GM23338 (cell line): Measurements from ENCODE around the gene ZNF512. TPM values are rescaled to one million over a fixed set of nuclear protein-coding genes. Genes with fewer than 3 reads are reported as not detected.

ENCODE experiments used
- ATAC-seq: fragments of 200-7000 bp; cut with Tn5 transposase; 3 replicates; pipeline ENCODE4 v1.9.1; 2020
- DNase-seq: peaks from one replicate; pipeline ENCODE4 v3.0.0-alpha.2; 2015; ENCODE audit warnings: low spot score
- H2AFZ ChIP-seq: fragments of 200-600 bp; sonication (generic); 2 replicates; pipeline ENCODE4 v1.8.0; 2016; ENCODE audit warnings: antibody characterized with exemption, mild to moderate bottlenecking, moderate library complexity
- H3F3A ChIP-seq: fragments of 200-600 bp; sonication (generic); replicated peaks from 2 replicates; pipeline ENCODE4 v1.8.0; 2017; ENCODE audit warnings: antibody characterized with exemption, mixed run types, low read depth
- H3K27ac ChIP-seq: fragments of 200-600 bp; sonication (generic); 2 replicates; pipeline ENCODE4 v1.6.1; 2016; ENCODE audit warnings: low read depth
- H3K27me3 ChIP-seq: fragments of 200-600 bp; sonication (generic); 2 replicates; pipeline ENCODE4 v1.8.0; 2016; ENCODE audit warnings: mild to moderate bottlenecking, mixed run types, moderate library complexity; ENCODE audit not compliant: insufficient read depth
- H3K36me3 ChIP-seq: fragments of 200-600 bp; sonication (generic); 2 replicates; pipeline ENCODE4 v1.8.0; 2016; ENCODE audit warnings: mild to moderate bottlenecking; ENCODE audit not compliant: insufficient read depth
- H3K4me1 ChIP-seq: fragments of 200-600 bp; sonication (generic); 2 replicates; pipeline ENCODE4 v1.8.0; 2016; ENCODE audit warnings: mild to moderate bottlenecking, moderate library complexity; ENCODE audit not compliant: insufficient read depth
- H3K4me2 ChIP-seq: fragments of 200-600 bp; sonication (generic); 2 replicates; pipeline ENCODE4 v1.7.1; 2017; ENCODE audit warnings: mixed run types
- H3K4me3 ChIP-seq: fragments of 200-600 bp; sonication (generic); 2 replicates; pipeline ENCODE4 v1.6.1; 2016; ENCODE audit warnings: mixed run types
- H3K79me2 ChIP-seq: fragments of 200-600 bp; sonication (generic); replicated peaks from 2 replicates; pipeline ENCODE4 v1.8.0; 2017; ENCODE audit warnings: mild to moderate bottlenecking; ENCODE audit not compliant: insufficient read depth
- H3K9me2 ChIP-seq: fragments of 200-600 bp; sonication (generic); 2 replicates; pipeline ENCODE4 v1.8.0; 2017; ENCODE audit not compliant: insufficient read depth
- H4K20me1 ChIP-seq: fragments of 200-600 bp; sonication (generic); replicated peaks from 2 replicates; pipeline ENCODE4 v1.8.0; 2017; ENCODE audit warnings: mild to moderate bottlenecking; ENCODE audit not compliant: insufficient read depth
- H3K27ac Mint-ChIP-seq: 2 replicates; pipeline ENCODE4 v1.8.0; 2020; ENCODE audit warnings: inconsistent platforms, mild to moderate bottlenecking, moderate library complexity, mixed read lengths
- H3K27me3 Mint-ChIP-seq: 3 replicates; pipeline ENCODE4 v1.8.0; 2022; ENCODE audit warnings: low read depth, mild to moderate bottlenecking, moderate library complexity, mixed read lengths, inconsistent platforms; ENCODE audit not compliant: insufficient read depth, poor library complexity
- H3K36me3 Mint-ChIP-seq: 3 replicates; pipeline ENCODE4 v1.8.0; 2021; ENCODE audit warnings: low read depth, mild to moderate bottlenecking, inconsistent platforms, moderate library complexity, mixed read lengths
- H3K4me1 Mint-ChIP-seq: 3 replicates; pipeline ENCODE4 v1.8.0; 2020; ENCODE audit warnings: mild to moderate bottlenecking, inconsistent platforms, mixed read lengths
- H3K4me3 Mint-ChIP-seq: 3 replicates; pipeline ENCODE4 v1.8.0; 2021; ENCODE audit warnings: moderate library complexity, mild to moderate bottlenecking, inconsistent platforms, mixed read lengths
- H3K9me3 Mint-ChIP-seq: 3 replicates; pipeline ENCODE4 v1.8.0; 2020; ENCODE audit warnings: moderate library complexity, mild to moderate bottlenecking, inconsistent platforms, mixed read lengths
- CREB1 ChIP-seq: fragments of 250-450 bp; sonication (Bioruptor Pico); IDR thresholded peaks from 2 replicates; pipeline ENCODE4 v1.5.0; 2020; ENCODE audit warnings: low read depth, mild to moderate bottlenecking, moderate library complexity
- EZH2 ChIP-seq: fragments of 200-600 bp; sonication (generic); IDR thresholded peaks from one replicate; pipeline ENCODE4 v1.8.0; 2017; ENCODE audit warnings: antibody characterized with exemption, mild to moderate bottlenecking, low read depth; ENCODE audit not compliant: unreplicated experiment
- EZH2phosphoT487 ChIP-seq: fragments of 200-600 bp; sonication (generic); IDR thresholded peaks from one replicate; pipeline ENCODE4 v1.8.1; 2018; ENCODE audit warnings: antibody characterized with exemption; ENCODE audit not compliant: unreplicated experiment
- JUNB ChIP-seq: IDR thresholded peaks from one replicate; pipeline ENCODE4 v1.6.1; 2016; ENCODE audit warnings: antibody characterized with exemption; ENCODE audit not compliant: unreplicated experiment
- STAT1 ChIP-seq: IDR thresholded peaks from one replicate; pipeline ENCODE4 v1.6.1; 2016; ENCODE audit warnings: antibody characterized with exemption; ENCODE audit not compliant: unreplicated experiment
- ZNF114 ChIP-seq: fragments of 250-450 bp; sonication (Bioruptor Pico); IDR thresholded peaks from 2 replicates; pipeline ENCODE4 v1.5.0; 2020; ENCODE audit warnings: mild to moderate bottlenecking, moderate library complexity
- ZNF331 ChIP-seq: fragments of 250-450 bp; sonication (Bioruptor Pico); IDR thresholded peaks from 2 replicates; pipeline ENCODE4 v1.5.0; 2020; ENCODE audit warnings: low read depth, mild to moderate bottlenecking, moderate library complexity
- polyA plus RNA-seq: library from polyadenylated mRNA; unstranded; fragments of >200 nt; fragmentation: Nextera tagmentation; extraction: Ambion mirVana; gene quantifications from 2 replicates; pipeline ENCODE4 v1.2.1, GENCODE V29; 2016
- total RNA-seq: library from RNA; depleted of rRNA; stranded (reverse); fragments of >200 nt; shearing (Covaris generic); gene quantifications from 2 replicates; pipeline ENCODE4 v1.2.3, GENCODE V29; 2014
- TF ChIP-seq, protein P1 (sequence below): IDR thresholded peaks from 2 replicates; pipeline ENCODE4 v1.6.1; 2016; ENCODE audit warnings: antibody characterized with exemption
- TF ChIP-seq, protein P2 (sequence below): IDR thresholded peaks from one replicate; pipeline ENCODE4 v1.6.1; 2018; ENCODE audit warnings: antibody characterized with exemption; ENCODE audit not compliant: unreplicated experiment
- TF ChIP-seq, protein P3 (sequence below): fragments of 250-450 bp; sonication (Bioruptor Pico); IDR thresholded peaks from 2 replicates; pipeline ENCODE4 v1.5.0; 2020; ENCODE audit warnings: mild to moderate bottlenecking, moderate library complexity

The ZNF512 gene
- total and polyA plus RNA-seq, 2 experiments from 2014 or later, result 26.0 to 38.4 TPM

DNA sequence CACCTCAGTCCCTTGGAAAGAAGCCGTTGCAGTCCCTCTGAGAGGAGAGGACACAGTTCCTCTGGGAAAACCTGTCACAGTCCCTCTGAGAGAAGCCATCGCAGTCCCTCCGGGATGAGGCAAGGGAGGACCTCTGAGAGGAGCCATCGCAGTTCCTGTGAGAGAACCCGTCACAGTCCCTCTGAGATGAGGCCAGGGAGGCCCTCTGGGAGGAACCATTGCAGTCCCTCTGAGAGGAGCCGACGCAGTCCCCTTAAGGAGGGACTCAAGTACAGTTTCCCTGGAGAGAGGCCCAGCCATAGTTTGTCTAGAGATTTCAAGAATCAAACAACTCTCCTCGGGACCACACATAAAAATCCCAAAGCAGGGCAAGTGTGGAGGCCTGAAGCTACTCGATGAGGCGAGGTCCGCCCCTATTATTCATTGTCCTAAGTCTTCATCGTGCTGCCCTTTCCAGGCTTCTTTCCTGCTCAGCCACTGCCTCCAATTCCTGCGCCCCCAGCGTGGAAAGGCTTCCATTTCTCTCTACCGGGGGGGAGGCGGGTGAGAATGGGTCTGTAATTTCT, 630 bp upstream of the ZNF512 start (continued):
- TF ChIP-seq ZNF114, result no peak
- TF ChIP-seq, protein P1, sequence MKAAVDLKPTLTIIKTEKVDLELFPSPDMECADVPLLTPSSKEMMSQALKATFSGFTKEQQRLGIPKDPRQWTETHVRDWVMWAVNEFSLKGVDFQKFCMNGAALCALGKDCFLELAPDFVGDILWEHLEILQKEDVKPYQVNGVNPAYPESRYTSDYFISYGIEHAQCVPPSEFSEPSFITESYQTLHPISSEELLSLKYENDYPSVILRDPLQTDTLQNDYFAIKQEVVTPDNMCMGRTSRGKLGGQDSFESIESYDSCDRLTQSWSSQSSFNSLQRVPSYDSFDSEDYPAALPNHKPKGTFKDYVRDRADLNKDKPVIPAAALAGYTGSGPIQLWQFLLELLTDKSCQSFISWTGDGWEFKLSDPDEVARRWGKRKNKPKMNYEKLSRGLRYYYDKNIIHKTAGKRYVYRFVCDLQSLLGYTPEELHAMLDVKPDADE, result no peak
- no peak for TF ChIP-seq CREB1
- no peak for TF ChIP-seq ZNF331
- TF ChIP-seq EZH2, result no peak
- TF ChIP-seq, protein P2, sequence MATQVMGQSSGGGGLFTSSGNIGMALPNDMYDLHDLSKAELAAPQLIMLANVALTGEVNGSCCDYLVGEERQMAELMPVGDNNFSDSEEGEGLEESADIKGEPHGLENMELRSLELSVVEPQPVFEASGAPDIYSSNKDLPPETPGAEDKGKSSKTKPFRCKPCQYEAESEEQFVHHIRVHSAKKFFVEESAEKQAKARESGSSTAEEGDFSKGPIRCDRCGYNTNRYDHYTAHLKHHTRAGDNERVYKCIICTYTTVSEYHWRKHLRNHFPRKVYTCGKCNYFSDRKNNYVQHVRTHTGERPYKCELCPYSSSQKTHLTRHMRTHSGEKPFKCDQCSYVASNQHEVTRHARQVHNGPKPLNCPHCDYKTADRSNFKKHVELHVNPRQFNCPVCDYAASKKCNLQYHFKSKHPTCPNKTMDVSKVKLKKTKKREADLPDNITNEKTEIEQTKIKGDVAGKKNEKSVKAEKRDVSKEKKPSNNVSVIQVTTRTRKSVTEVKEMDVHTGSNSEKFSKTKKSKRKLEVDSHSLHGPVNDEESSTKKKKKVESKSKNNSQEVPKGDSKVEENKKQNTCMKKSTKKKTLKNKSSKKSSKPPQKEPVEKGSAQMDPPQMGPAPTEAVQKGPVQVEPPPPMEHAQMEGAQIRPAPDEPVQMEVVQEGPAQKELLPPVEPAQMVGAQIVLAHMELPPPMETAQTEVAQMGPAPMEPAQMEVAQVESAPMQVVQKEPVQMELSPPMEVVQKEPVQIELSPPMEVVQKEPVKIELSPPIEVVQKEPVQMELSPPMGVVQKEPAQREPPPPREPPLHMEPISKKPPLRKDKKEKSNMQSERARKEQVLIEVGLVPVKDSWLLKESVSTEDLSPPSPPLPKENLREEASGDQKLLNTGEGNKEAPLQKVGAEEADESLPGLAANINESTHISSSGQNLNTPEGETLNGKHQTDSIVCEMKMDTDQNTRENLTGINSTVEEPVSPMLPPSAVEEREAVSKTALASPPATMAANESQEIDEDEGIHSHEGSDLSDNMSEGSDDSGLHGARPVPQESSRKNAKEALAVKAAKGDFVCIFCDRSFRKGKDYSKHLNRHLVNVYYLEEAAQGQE, result no peak
- TF ChIP-seq JUNB, result no peak

DNA sequence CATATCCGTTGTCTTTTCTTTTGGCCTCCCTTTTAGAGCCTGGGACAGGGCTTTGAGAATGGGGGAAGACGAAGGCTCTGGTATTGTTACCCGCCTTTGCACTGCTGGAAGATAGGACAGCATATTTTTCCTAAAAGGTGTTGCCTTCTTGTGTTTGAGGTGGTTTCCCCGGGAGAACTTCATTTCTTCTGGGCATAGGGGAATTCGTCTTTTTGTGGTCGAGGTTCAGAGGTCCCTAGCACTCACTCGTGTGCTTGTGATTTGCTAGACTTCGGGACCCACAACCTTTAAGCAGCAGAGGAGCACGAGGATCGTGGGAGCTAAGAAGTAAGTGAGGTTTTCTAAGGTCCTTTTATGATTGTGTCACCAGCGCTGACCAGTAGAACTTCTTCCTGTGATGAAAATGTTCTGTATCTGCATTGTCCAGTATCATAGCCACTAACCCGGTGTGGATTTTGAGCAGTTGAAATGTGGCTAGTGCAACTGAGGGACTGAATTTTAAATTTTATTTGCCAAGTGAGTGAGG, 611 bp downstream of the ZNF512 start:
- Histone ChIP-seq H3K27me3 (no peaks in the 10 kb centered on the region), H3K27ac (no peak overlapping the region), H3K79me2 (peaks cover 55% of the 10 kb centered on the region), H3F3A (no peaks in the 10 kb centered on the region), H3K4me2 (peak overlapping the region; percentile 93), H3K36me3 (no peaks in the 10 kb centered on the region), H3K9me2 (peaks cover 8% of the 10 kb centered on the region; the same call in 1 of the 2 replicates), H3K4me1 (peaks cover 7% of the 10 kb centered on the region; the same call in 1 of the 2 replicates), H4K20me1 (peaks cover 21% of the 10 kb centered on the region), H2AFZ (peak overlapping the region; percentile 72), H3K4me3 (peak overlapping the region; percentile 93)
- peak overlapping the region; percentile 95 for H3K4me3 Mint-ChIP-seq
- DNase-seq, result peak; percentile 3
- H3K9me3 Mint-ChIP-seq, result peaks cover 20% of the 10 kb centered on the region
- peaks cover 18% of the 10 kb centered on the region for H3K27me3 Mint-ChIP-seq
- peak overlapping the region; percentile 88 for H3K27ac Mint-ChIP-seq
- H3K36me3 Mint-ChIP-seq, result peaks cover 4% of the 10 kb centered on the region; the same call in 1 of the 3 replicates
- ATAC-seq, result peak; percentile 9; the same call in 2 of the 3 replicates
- H3K4me1 Mint-ChIP-seq, result peaks cover 16% of the 10 kb centered on the region
- TF ChIP-seq, protein P3, sequence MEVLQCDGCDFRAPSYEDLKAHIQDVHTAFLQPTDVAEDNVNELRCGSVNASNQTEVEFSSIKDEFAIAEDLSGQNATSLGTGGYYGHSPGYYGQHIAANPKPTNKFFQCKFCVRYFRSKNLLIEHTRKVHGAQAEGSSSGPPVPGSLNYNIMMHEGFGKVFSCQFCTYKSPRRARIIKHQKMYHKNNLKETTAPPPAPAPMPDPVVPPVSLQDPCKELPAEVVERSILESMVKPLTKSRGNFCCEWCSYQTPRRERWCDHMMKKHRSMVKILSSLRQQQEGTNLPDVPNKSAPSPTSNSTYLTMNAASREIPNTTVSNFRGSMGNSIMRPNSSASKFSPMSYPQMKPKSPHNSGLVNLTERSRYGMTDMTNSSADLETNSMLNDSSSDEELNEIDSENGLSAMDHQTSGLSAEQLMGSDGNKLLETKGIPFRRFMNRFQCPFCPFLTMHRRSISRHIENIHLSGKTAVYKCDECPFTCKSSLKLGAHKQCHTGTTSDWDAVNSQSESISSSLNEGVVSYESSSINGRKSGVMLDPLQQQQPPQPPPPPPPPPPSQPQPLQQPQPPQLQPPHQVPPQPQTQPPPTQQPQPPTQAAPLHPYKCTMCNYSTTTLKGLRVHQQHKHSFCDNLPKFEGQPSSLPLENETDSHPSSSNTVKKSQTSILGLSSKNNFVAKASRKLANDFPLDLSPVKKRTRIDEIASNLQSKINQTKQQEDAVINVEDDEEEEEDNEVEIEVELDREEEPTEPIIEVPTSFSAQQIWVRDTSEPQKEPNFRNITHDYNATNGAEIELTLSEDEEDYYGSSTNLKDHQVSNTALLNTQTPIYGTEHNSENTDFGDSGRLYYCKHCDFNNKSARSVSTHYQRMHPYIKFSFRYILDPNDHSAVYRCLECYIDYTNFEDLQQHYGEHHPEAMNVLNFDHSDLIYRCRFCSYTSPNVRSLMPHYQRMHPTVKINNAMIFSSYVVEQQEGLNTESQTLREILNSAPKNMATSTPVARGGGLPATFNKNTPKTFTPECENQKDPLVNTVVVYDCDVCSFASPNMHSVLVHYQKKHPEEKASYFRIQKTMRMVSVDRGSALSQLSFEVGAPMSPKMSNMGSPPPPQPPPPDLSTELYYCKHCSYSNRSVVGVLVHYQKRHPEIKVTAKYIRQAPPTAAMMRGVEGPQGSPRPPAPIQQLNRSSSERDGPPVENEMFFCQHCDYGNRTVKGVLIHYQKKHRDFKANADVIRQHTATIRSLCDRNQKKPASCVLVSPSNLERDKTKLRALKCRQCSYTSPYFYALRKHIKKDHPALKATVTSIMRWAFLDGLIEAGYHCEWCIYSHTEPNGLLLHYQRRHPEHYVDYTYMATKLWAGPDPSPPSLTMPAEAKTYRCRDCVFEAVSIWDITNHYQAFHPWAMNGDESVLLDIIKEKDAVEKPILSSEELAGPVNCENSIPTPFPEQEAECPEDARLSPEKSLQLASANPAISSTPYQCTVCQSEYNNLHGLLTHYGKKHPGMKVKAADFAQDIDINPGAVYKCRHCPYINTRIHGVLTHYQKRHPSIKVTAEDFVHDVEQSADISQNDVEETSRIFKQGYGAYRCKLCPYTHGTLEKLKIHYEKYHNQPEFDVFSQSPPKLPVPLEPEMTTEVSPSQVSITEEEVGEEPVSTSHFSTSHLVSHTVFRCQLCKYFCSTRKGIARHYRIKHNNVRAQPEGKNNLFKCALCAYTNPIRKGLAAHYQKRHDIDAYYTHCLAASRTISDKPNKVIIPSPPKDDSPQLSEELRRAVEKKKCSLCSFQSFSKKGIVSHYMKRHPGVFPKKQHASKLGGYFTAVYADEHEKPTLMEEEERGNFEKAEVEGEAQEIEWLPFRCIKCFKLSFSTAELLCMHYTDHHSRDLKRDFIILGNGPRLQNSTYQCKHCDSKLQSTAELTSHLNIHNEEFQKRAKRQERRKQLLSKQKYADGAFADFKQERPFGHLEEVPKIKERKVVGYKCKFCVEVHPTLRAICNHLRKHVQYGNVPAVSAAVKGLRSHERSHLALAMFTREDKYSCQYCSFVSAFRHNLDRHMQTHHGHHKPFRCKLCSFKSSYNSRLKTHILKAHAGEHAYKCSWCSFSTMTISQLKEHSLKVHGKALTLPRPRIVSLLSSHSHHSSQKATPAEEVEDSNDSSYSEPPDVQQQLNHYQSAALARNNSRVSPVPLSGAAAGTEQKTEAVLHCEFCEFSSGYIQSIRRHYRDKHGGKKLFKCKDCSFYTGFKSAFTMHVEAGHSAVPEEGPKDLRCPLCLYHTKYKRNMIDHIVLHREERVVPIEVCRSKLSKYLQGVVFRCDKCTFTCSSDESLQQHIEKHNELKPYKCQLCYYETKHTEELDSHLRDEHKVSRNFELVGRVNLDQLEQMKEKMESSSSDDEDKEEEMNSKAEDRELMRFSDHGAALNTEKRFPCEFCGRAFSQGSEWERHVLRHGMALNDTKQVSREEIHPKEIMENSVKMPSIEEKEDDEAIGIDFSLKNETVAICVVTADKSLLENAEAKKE (CRISPR knock-in tag), result no peak
- TF ChIP-seq EZH2phosphoT487 (no peak), EZH2 (no peak), STAT1 (no peak), CREB1 (no peak), JUNB (no peak)
